NCI-H748 (cell line): Measurements from ENCODE around the gene GSTP1.
"Not testable (repeated sequence)": the region's sequence is repeated elsewhere in the genome, so short reads cannot be mapped to it uniquely, and the experiment has no call there.

Source experiments
- DNase-seq: peaks from one replicate; lab custom pipeline; 2025; ENCODE audit not compliant: unreplicated experiment; lab: John Stamatoyannopoulos, UW

Gene GSTP1

GRCh38 chr11:67583247-67584204 is at the start of gene GSTP1:
TSS of gene GSTP1 (plus strand) at chr11:67583812. CDS start at chr11:67583844, 32 bp downstream.
- no peak for DNase-seq

DNA sequence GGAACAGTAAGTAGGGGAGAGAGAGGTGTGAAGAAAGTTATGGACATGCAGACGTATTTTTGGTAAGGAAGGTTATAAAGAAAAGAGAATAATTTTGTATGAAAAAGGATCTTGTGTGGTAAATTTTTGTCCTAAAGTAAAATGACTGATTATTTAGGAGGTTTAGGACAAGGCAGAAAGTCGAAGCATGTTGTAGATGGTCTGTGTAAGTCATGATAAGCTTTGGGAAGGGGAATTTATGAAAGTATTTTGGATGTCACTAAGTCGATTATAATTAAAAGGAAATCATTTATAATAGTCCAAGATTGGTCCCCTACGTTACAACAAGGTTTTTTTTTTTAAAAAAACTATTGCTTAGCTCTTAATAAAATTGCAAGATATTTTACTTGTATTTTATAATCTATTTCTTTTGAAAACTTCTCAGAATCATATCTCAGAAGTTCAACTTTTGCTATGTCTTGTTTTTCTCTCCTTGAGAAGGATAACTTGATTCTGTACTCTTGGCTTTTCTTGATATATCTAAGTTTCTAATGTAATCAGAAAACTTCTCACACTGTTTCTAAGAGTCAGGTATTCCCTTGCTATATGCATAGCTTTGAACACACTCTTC is 49.4 kb upstream of the GSTP1 start:
- DNase-seq, result no peak

GRCh38 chr11:67535561-67535960 is 48.1 kb upstream of the GSTP1 start:
- DNase-seq, result no peak

DNA sequence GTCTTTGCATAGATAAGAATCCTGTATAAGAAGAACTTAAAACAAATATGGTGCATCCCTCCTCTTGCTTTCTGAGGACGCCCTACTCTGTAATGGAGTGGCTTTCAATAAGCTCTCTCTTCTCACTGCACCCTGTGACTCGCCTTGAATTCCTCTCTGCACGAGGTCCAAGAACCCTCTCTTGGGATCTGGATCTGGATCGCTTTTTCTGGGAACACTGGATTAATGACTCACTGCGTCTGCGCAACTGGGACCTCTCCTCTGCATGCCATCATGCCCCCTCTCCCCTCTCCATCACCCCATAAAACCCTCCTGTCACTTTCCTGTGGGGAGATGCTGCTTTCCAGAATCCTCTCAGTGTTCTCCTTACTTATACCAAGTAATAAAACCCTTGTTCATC is 45.3 kb upstream of the GSTP1 start:
- DNase-seq, result no peak

- DNase-seq, result no peak
Observed at GRCh38 chr11:67538823-67539505, 44.6 kb upstream of the GSTP1 start.

GRCh38 chr11:67539550-67539949 is 44.1 kb upstream of the GSTP1 start:
- DNase-seq, result no peak

- DNase-seq, result no peak
Observed at GRCh38 chr11:67541198-67541597, 42.4 kb upstream of the GSTP1 start.

DNA sequence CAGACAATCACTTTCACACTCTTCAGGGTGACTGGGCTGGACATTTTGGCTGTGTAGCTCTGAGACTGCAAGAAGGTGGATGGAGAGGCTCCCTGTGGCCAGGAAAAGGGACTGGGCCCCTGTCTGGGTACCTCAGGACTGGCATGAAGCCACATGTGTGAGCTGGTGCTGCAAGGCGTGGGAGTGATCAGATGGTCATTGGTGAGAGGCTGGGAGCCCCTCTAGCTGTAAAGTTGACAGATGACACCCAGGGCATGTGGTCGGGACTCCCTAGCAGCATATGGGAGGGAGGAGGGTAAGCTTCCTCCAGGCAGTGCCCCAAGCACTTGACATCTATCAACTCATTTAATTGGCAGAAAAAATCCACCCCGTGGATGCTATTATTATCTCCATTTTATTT is 41.4 kb upstream of the GSTP1 start:
- no peak for DNase-seq

DNA sequence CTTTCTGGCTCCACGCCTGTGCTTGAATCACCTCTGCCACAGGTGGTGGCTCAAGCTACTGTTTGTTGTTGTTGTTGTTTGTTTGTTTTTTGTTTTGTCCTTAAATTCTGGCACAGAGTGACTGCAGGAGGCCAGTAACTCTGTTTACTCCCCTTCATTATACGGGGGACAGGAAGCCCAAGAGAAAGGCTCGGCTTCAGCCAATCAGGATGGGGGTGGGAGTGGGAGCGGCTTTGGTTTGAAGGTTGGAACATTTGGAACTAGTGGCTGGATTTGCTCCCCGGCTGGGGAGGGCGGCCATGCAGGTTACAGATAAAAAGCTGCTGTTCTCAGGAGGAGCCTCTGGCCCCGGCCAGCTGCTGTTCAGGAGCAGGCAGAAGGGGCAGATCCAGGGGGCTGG is 40.6 kb upstream of the GSTP1 start:
- DNase-seq, result no peak

- no peak for DNase-seq
Observed at GRCh38 chr11:67543585-67543984, 40.0 kb upstream of the GSTP1 start.

GRCh38 chr11:67544616-67545242 is 38.9 kb upstream of the GSTP1 start:
- DNase-seq, result no peak

DNA sequence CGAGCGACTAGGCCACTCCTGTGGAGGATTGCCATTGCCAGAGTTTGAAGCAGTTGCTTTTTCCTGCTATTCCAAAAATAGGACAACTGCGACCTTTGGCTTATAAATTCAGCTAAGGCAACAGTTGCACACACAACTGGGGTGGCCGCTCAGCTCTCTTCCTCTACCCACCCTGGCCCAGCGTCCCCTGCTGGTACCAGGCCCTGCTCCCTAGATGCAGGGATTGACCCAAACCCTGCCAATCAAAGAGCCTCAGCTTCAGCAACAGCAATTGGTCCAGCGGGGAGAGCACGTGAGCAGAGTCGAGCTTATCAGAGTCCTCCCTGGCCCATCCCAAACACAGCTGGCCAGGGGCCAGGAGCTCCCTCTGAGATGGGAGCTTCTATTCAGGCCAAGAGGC is 38.3 kb upstream of the GSTP1 start:
- no peak for DNase-seq

DNA sequence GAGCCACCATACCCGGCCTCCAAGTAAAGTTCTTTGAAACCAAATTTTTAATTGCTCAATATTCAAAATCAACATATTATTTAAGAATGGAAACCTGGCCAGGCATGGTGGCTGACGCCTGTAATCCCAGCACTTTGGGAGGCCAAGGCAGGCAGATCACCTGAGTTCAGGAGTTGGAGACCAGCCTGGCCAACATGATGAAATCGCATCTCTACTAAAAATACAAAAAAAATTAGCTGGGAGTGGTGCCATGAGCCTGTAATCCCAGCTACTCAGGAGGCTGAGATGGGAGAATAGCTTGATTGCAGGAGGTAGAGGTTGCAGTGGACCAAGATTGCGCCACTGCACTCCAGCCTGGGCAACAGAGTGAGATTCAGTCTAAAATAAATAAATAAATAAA is 35.5 kb upstream of the GSTP1 start:
- not testable (repeated sequence) for DNase-seq

DNA sequence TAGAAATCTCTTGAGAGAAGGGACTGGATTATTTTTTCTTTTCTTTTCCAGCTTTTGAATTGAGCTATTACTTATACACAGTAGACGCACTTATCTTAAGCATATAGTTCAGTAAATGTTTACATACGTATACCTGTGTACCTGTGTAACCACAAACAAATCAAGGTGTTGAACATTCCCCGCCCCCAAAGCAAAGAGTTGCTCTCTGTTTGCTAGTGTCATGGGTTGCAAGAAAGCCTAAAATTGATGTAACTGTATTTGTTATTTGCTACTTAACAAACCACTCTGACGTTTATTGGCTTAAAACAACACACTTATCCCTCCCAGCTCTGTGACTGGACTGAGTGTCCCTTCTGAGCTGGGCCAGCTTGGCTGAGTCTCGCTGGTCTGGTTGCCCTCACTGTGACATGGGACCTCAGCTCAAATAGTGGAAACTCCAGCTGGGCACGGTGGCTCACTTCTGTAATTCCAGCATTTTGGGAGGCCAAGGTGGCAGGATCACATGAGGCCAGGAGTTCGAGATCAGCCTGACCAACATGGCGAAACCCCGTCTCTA is 35.0 kb upstream of the GSTP1 start:
- no peak for DNase-seq

- no peak for DNase-seq
Observed at GRCh38 chr11:67551127-67551526, 32.5 kb upstream of the GSTP1 start.

GRCh38 chr11:67551697-67552096 is 31.9 kb upstream of the GSTP1 start:
- DNase-seq, result not testable (repeated sequence)

GRCh38 chr11:67556244-67556643 is 27.4 kb upstream of the GSTP1 start:
- DNase-seq, result no peak

- no peak for DNase-seq
Observed at GRCh38 chr11:67558084-67558772, 25.4 kb upstream of the GSTP1 start.

DNA sequence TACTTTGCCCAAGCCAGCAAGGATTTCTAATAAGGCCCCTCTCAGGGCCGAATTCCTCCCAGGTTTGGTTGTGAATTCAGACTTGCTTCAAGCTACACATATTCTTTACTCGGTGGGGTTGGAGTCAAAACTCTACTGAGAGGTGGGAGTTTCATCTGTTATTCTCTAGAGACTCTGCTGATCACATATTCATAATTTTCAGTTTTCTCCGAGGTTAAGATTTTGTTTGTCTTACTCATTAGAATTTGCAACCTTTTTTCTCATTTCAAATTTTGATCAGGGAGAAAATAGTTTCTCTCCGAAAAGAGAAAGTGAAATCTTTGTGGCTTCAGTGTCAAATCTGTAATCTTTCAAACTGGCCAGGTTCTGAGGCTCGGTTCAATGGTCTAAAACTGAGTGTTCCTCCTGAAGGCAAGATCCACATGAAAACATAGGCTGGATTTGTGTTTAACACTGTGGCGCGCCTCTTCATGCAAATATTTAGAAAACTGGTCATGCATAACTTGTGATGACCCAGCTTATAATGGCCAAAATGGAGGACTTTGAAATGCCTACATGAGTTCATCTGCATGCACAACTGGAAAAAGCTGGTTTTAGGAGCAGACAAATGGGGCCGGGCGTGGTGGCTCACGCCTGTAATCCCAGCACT is 21.5 kb upstream of the GSTP1 start:
- peak; percentile 30 for DNase-seq
